NCI-H446 (cell line): ENCODE results near the gene PIEZO1.
"Not testable (repeated sequence)": the region's sequence is repeated elsewhere in the genome, so short reads cannot be mapped to it uniquely, and the experiment has no call there.

Experiments
- DNase-seq, 2 experiments: peaks; one replicate each; lab custom pipeline; 2025; lab: John Stamatoyannopoulos, UW

The PIEZO1 gene

GRCh38 chr16:88805340-88805715, 20.3 kb upstream of the PIEZO1 start:
- DNase-seq = no peak

- DNase-seq = no peak
These were observed 19.7 kb upstream of the PIEZO1 start for GRCh38 chr16:88804552-88805339.

- no peak for DNase-seq
These were observed 19.1 kb upstream of the PIEZO1 start for GRCh38 chr16:88804173-88804551.

- DNase-seq = peak; percentile 29 to 83
These were observed 18.4 kb upstream of the PIEZO1 start, which contains the start of gene CDT1 for GRCh38 chr16:88803264-88803987. CDT1 (plus strand) TSS chr16:88803789; CDS start chr16:88803832, 43 bp downstream.

- no peak for DNase-seq
These were observed 15.2 kb upstream of the PIEZO1 start for GRCh38 chr16:88800277-88800592.

- no peak for DNase-seq
These were observed 14.7 kb upstream of the PIEZO1 start for GRCh38 chr16:88799569-88800276.

- peak; percentile 35 to 78 for DNase-seq
These were observed 13.9 kb upstream of the PIEZO1 start for GRCh38 chr16:88798772-88799455.

- DNase-seq = no peak
These were observed 13.1 kb upstream of the PIEZO1 start for GRCh38 chr16:88798073-88798472.

- no peak for DNase-seq
These were observed 11.3 kb upstream of the PIEZO1 start for GRCh38 chr16:88796278-88796677.

GRCh38 chr16:88793251-88793954, 8.4 kb upstream of the PIEZO1 start:
- DNase-seq = no peak

GRCh38 chr16:88792668-88793250, 7.7 kb upstream of the PIEZO1 start:
- no peak for DNase-seq

- DNase-seq = no peak
These were observed 7.1 kb upstream of the PIEZO1 start for GRCh38 chr16:88792078-88792550.

GRCh38 chr16:88790312-88791211, 5.5 kb upstream of the PIEZO1 start:
- DNase-seq = no peak

GRCh38 chr16:88789594-88789993, 4.6 kb upstream of the PIEZO1 start:
- DNase-seq = no peak

GRCh38 chr16:88788749-88789148, 3.7 kb upstream of the PIEZO1 start:
- not testable (repeated sequence) for DNase-seq

- DNase-seq = no peak
These were observed 2.7 kb upstream of the PIEZO1 start for GRCh38 chr16:88787579-88788314.

- no peak for DNase-seq
These were observed 239 bp downstream of the PIEZO1 start for GRCh38 chr16:88784856-88785105.

GRCh38 chr16:88784074-88784855, 755 bp downstream of the PIEZO1 start:
- DNase-seq = no peak
